Measurements from ENCODE around the gene COLQ. TPM values are rescaled to one million over a fixed set of nuclear protein-coding genes. Genes with fewer than 3 reads are reported as not detected.

The COLQ gene
- total and polyA plus RNA-seq, 11 donors, result 2.1 to 33.0 (median 10.7) TPM

DNA sequence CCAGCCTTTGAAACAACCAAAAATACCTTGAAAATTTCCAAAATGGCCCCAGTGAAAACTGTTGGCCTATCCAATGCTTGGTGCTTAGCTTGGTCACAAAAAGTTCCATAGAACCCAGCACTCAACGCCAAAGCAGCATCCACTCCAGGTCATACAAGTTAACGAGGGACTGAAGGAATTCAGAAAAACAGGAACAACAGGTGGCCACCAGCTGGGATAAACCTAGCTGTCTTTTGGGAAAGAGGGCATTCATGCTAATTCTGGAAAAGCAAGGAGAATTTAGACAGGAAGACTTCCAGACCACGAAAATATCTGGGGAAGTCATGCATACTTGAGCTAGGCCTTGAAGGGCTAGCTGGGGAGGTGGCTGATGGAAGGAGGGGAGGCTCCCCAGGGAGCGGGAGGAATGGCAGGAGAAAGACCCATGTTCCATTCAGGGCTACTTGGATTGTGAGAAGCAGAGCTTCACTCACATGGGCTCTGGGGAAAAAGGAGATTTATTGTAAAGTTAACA is 28.6 kb downstream of the COLQ start:
- peaks cover 0 to 38% (median 7%) of the 10 kb centered on the region in 12 donors for H3K4me1 ChIP-seq
- ATAC-seq (no peak), DNase-seq (no peak)
- no peaks in the 10 kb centered on the region for H3K27me3 ChIP-seq
- H3K9me3 ChIP-seq, result no peaks in the 10 kb centered on the region
- intact Hi-C loops (cut with DNase I), result loop anchor here in 1 of 10 donors (2.0 kb wide), 1 partner anchor 14 kb away; no protein-coding TSS in a partner anchor
- no peak overlapping the region for H3K4me3 ChIP-seq
- no peak overlapping the region for H3K27ac ChIP-seq
- WGBS, 4 donors, result 84 to 88% (median 85%) methylated on average over 4 of the region's 4 CpGs
- TF ChIP-seq CTCF (IDR thresholded peaks at IDR 0.05), result no peak
- no peak for TF ChIP-seq POLR2A (IDR thresholded peaks at IDR 0.05)
- H3K36me3 ChIP-seq, result peaks cover 0 to 4% (median 0%) of the 10 kb centered on the region in 9 donors

GRCh38 chr3:15491143-15491542 is 30.4 kb downstream of the COLQ start:
- intact Hi-C loops (cut with DNase I), result no loop called here
- ATAC-seq, result no peak
- DNase-seq, result no peak
- Histone ChIP-seq H3K36me3 (peaks cover 0 to 13% (median 7%) of the 10 kb centered on the region in 9 donors), H3K4me1 (peaks cover 0 to 23% (median 2%) of the 10 kb centered on the region in 12 donors), H3K4me3 (no peak overlapping the region), H3K27ac (no peak overlapping the region), H3K9me3 (no peaks in the 10 kb centered on the region), H3K27me3 (no peaks in the 10 kb centered on the region)
- TF ChIP-seq POLR2A (IDR thresholded peaks at IDR 0.05) (no peak), CTCF (IDR thresholded peaks at IDR 0.05) (no peak)
- WGBS, 4 donors, result 93 to 96% (median 96%) methylated on average over 8 of the region's 8 CpGs

- H3K4me1 ChIP-seq, result peaks cover 0 to 13% (median 0%) of the 10 kb centered on the region in 12 donors
- H3K27ac ChIP-seq, result no peak overlapping the region
- TF ChIP-seq POLR2A (IDR thresholded peaks at IDR 0.05), result no peak
- no peak for TF ChIP-seq CTCF (IDR thresholded peaks at IDR 0.05)
- no peaks in the 10 kb centered on the region for H3K27me3 ChIP-seq
- peaks cover 0 to 13% (median 7%) of the 10 kb centered on the region in 9 donors for H3K36me3 ChIP-seq
- no peak for ATAC-seq
- H3K9me3 ChIP-seq, result no peaks in the 10 kb centered on the region
- 82 to 99% (median 94%) methylated on average over 2 of the region's 2 CpGs for WGBS, 4 donors
- intact Hi-C loops (cut with DNase I), result no loop called here
- H3K4me3 ChIP-seq, result no peak overlapping the region
- no peak for DNase-seq
Observed at GRCh38 chr3:15490158-15490557, 31.3 kb downstream of the COLQ start.

DNA sequence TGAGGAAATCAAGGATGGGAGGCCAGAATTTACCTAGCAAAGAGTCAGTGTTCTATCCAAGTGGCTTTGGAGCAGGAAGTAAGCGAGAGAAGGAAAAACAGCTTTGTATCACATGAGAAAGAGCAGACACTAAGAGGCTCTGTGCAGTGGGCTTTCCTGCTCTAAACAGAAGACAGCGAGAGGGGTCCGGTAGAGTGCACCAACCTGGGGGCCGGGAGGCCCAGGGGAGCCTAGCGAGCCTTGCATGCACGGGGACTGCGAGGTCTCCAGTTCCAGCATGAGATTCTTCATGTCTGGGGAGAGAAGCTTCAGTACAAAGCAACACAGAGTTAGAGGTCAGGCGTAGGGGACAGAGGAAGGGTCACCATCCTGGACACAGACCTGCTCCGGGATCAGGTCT is 33.5 kb downstream of the COLQ start:
- Histone ChIP-seq H3K27me3 (no peaks in the 10 kb centered on the region), H3K27ac (no peak overlapping the region), H3K4me1 (no peaks in the 10 kb centered on the region), H3K36me3 (peaks cover 0 to 13% (median 7%) of the 10 kb centered on the region in 9 donors), H3K4me3 (no peak overlapping the region), H3K9me3 (no peaks in the 10 kb centered on the region)
- no peak for ATAC-seq
- DNase-seq, result no peak
- TF ChIP-seq POLR2A (IDR thresholded peaks at IDR 0.05), result no peak
- TF ChIP-seq CTCF (IDR thresholded peaks at IDR 0.05), result no peak
- intact Hi-C loops (cut with DNase I), result no loop called here
- 93 to 97% (median 95%) methylated on average over 9 of the region's 9 CpGs for WGBS, 4 donors

Measured in heart left ventricle (tissue), 16 donors.